ENCODE measurements around the gene TMEM263.

Gene TMEM263

GRCh38 chr12:106924268-106924861 lies 31.3 kb upstream of the TMEM263 start:
- TF ChIP-seq ZFX (IDR thresholded peaks at IDR 0.05; ENCODE audit: borderline replicate concordance): no peak
- TF ChIP-seq, protein P1, sequence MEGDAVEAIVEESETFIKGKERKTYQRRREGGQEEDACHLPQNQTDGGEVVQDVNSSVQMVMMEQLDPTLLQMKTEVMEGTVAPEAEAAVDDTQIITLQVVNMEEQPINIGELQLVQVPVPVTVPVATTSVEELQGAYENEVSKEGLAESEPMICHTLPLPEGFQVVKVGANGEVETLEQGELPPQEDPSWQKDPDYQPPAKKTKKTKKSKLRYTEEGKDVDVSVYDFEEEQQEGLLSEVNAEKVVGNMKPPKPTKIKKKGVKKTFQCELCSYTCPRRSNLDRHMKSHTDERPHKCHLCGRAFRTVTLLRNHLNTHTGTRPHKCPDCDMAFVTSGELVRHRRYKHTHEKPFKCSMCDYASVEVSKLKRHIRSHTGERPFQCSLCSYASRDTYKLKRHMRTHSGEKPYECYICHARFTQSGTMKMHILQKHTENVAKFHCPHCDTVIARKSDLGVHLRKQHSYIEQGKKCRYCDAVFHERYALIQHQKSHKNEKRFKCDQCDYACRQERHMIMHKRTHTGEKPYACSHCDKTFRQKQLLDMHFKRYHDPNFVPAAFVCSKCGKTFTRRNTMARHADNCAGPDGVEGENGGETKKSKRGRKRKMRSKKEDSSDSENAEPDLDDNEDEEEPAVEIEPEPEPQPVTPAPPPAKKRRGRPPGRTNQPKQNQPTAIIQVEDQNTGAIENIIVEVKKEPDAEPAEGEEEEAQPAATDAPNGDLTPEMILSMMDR (IDR thresholded peaks at IDR 0.05): no peak

DNA sequence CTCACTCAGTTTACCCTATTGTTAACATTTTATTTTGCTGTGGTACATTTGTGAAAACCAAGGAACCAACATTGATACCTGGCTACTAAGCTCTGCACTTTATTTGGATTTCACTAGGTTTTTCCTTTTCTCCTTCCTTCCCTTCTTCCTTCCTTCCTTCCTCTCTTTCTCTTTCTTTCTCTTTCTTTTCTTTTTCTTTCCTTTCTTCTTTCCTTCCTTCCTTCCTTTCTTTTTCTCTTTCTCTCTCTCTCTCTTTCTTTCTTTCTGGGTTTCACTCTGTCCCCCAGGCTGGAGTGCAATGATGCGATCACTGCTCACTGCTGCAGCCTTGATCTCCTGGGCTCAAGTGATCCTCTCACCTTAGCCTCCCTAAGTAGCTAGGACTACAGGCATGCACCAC lies 29.1 kb upstream of the TMEM263 start:
- TF ChIP-seq, protein P1 (IDR thresholded peaks at IDR 0.05): no peak
- no peak for TF ChIP-seq ZFX (IDR thresholded peaks at IDR 0.05; ENCODE audit: borderline replicate concordance)
- H3K27ac ChIP-seq: no peak overlapping the region

More at GRCh38 chr12:106924268-106924861, 31.3 kb upstream of the TMEM263 start:
- no peak overlapping the region for H3K27ac ChIP-seq

DNA sequence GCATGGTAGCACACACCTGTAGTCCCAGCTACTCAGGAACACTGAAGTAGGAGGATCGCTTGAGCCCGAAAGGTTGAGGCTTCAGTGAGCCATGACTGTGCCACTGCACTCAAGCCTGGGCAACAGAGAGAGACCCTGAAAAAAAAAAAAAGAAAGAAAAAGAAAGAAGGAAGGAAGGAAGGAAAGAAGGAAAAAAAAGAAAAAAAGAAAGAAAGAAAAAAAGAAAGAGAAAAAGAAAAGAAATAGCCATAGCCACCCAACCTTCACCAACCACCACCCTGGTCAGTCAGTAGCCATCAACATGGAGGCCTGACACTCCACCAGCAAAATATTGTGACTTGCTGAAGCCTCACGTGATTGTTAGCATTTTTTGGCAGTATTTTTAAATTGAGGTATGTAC lies 21.4 kb upstream of the TMEM263 start:
- TF ChIP-seq, protein P1 (IDR thresholded peaks at IDR 0.05): no peak

DNA sequence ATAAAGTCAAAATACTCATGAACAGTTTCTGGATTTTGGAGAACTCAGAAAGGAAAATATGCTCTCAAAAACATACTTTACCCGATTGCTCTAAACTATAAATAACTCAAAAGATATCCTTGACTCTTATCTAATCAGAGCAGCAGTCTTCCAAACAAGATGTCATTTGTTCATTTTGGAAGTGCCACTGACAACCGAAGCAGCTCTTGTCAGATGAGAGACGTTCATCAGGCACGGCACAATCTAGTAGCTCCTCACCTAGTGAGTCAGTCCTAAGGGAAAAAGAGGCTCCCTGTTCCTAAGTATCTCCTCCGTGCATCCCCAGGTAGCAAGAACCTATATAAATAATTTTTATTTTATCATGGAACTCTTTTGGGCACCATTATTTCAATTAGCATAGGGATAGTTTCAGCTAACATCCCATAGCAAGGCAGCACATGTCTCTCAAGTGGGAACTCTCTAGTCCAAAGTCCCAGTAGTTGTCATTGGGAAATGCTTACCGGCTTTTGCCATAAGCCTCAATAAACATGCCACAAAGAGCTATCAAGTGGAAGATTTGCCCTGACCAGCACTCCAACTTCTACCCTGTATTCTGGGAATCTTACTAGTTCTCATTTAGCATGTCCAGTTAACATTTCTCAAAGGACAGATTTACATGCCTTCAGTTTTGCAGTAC lies 14.1 kb upstream of the TMEM263 start:
- H3K27ac ChIP-seq: no peak overlapping the region
- no peak for TF ChIP-seq ZFX (IDR thresholded peaks at IDR 0.05; ENCODE audit: borderline replicate concordance)
- TF ChIP-seq, protein P1 (IDR thresholded peaks at IDR 0.05): no peak

More for the DNA sequence above, 21.4 kb upstream of the TMEM263 start:
- no peak overlapping the region for H3K27ac ChIP-seq

GRCh38 chr12:106942775-106943174 lies 12.9 kb upstream of the TMEM263 start:
- H3K27ac ChIP-seq: no peak overlapping the region
- TF ChIP-seq, protein P1 (IDR thresholded peaks at IDR 0.05): no peak
- TF ChIP-seq ZFX (IDR thresholded peaks at IDR 0.05; ENCODE audit: borderline replicate concordance): no peak

DNA sequence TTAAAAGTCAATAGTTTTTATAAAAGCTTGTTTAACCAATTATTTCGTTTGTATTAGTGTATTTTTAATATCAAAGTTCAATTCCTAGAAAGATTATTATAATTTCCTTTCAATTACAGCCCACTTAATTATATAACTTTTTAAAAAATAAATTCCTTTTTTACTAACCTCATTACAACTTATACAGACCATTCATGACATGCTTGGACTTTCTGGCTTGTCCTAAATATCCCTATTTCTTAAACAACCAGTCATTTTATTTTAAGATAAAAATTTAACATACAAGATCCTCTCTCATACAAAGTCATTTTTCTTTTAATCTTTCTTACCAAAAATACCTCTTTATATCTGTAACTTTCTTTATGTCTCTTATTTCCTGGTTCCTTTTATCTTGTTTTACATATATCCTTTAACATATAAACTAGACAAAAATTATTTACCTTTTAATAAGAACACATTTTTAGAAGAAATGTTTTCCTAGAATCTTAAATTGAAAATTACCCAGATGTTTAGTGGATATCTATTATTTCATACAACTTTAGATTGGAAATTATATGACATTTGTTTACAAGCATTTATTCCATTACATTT lies 10.4 kb upstream of the TMEM263 start:
- H3K27ac ChIP-seq: no peak overlapping the region
- no peak for TF ChIP-seq ZFX (IDR thresholded peaks at IDR 0.05; ENCODE audit: borderline replicate concordance)
- TF ChIP-seq, protein P1 (IDR thresholded peaks at IDR 0.05): no peak

GRCh38 chr12:106947461-106947860 lies 8.2 kb upstream of the TMEM263 start:
- no peak overlapping the region for H3K27ac ChIP-seq
- TF ChIP-seq, protein P1 (IDR thresholded peaks at IDR 0.05): no peak
- no peak for TF ChIP-seq ZFX (IDR thresholded peaks at IDR 0.05; ENCODE audit: borderline replicate concordance)
